ENCODE data around the gene GUCY2C. TPM values are rescaled to one million over a fixed set of nuclear protein-coding genes. Genes with fewer than 3 reads are reported as not detected.
A peak's percentile ranks its signal among the peaks of the same experiment; 100 is the strongest.
"Not testable (repeated sequence)": the region's sequence is repeated elsewhere in the genome, so short reads cannot be mapped to it uniquely, and the experiment has no call there.

GUCY2C gene
- total RNA-seq (2014; rRNA removed; shearing (Covaris generic); ENCODE audit: low replicate concordance) = not detected in 2 replicates

DNA sequence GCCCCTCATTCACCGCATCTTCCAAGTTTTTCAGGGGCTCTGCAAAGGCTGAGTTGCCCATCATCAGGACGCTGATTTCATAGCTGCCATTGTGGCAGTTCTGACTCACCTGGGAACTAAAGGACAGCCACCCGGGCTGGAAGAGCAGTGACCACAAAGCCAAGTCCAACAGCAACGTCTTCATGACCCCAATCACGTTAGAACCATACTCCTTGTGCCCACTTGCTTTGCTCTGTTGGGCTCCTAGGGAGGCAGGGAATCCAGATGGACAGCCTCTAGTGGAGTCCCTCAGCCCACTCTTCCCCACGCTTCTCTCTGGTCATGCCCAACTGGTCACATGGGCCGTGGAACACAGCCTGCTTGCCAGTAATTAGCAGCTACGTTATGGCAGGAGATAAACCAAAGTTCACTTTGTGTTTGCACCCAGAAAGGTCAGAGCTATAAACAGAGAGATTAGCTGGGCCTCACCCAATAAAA is at the start of gene GUCY2C:
TSS of gene GUCY2C (minus strand) at position 335 of the 477 bp plus-strand sequence. CDS start at position 184, 151 bp downstream.
- DNase-seq (ENCODE audit: low read depth) = no peak
- in situ Hi-C loops (cut with HindIII; ENCODE audit: low pct_unique_long_range_greater_than_20kb, low sequenced_read_pairs) = no loop called here

- no peak for DNase-seq (ENCODE audit: low read depth)
- in situ Hi-C loops (cut with HindIII; ENCODE audit: low pct_unique_long_range_greater_than_20kb, low sequenced_read_pairs) = no loop called here
These were observed 46.7 kb upstream of the GUCY2C start for GRCh38 chr12:14743061-14743460.

DNA sequence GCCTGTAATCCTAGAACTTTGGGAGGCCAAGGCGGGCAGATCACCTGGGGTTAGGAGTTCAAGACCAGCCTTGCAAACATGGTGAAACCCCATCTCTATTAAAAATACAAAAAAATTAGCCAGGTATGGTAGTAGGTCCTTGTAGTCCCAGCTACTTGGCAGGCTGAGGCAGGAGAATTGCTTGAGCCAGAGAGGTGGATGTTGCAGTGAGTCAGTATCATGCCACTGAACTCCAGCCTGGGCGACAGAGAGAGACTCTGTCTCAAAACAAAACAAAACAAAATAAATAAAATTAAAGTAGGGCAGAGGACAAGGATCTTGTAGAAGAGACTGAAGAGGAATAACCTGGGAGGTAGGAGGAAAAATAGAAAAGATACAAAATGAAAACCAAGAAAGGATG is 45.5 kb upstream of the GUCY2C start:
- in situ Hi-C loops (cut with HindIII; ENCODE audit: low pct_unique_long_range_greater_than_20kb, low sequenced_read_pairs) = no loop called here
- no peak for DNase-seq (ENCODE audit: low read depth)

- in situ Hi-C loops (cut with HindIII; ENCODE audit: low pct_unique_long_range_greater_than_20kb, low sequenced_read_pairs) = no loop called here
- DNase-seq (ENCODE audit: low read depth) = peak; percentile 10
These were observed 44.8 kb upstream of the GUCY2C start for GRCh38 chr12:14741153-14741552.

GRCh38 chr12:14736441-14736840 is 40.0 kb upstream of the GUCY2C start:
- DNase-seq (ENCODE audit: low read depth); in situ Hi-C loops (cut with HindIII; ENCODE audit: low pct_unique_long_range_greater_than_20kb, low sequenced_read_pairs): not testable (repeated sequence)

DNA sequence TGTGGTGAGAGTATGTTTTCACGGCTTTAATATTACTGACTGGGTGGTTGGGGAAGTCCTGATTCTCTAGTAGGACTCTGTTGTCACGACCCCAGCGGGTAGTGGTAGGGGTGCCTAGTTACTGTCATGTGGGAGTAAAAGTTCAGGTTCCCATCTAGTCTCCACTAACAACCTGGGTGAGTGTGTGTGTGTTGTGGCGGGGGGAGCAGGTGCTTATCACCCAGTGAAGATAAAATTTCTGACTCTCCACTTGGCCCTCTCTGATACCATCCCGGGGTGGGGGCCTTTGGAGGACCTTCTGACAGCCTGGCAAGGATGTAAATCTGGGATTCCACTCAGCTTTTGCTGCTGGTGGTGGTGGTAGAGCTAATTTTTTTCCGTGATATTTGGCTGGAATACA is 35.4 kb upstream of the GUCY2C start:
- in situ Hi-C loops (cut with HindIII; ENCODE audit: low pct_unique_long_range_greater_than_20kb, low sequenced_read_pairs) = no loop called here
- DNase-seq (ENCODE audit: low read depth) = no peak

- no peak for DNase-seq (ENCODE audit: low read depth)
- in situ Hi-C loops (cut with HindIII; ENCODE audit: low pct_unique_long_range_greater_than_20kb, low sequenced_read_pairs) = no loop called here
These were observed 33.2 kb upstream of the GUCY2C start for GRCh38 chr12:14729586-14729985.

DNA sequence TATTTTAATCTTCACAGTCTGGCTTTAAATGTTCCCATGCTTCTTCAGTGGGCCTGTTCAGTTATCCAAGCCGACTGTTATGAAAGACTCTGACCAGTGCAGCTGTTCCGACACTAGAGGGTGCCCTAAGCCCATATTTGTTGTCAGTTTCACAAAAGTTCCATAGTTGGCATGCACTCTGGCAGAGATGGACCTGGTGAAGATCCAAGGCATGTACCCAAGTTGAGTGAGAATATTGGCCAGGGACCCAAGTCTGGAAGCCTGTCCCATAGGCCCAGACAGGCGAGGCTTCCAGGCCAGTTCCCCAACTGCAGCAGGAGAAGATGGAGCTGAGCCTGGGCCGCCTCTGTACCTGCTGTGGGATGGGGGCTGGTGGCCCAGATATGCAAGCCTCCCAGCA is 27.4 kb upstream of the GUCY2C start:
- DNase-seq (ENCODE audit: low read depth) = no peak
- in situ Hi-C loops (cut with HindIII; ENCODE audit: low pct_unique_long_range_greater_than_20kb, low sequenced_read_pairs) = no loop called here

GRCh38 chr12:14716848-14717444 is 20.5 kb upstream of the GUCY2C start:
- no peak for DNase-seq (ENCODE audit: low read depth)
- in situ Hi-C loops (cut with HindIII; ENCODE audit: low pct_unique_long_range_greater_than_20kb, low sequenced_read_pairs) = no loop called here

- in situ Hi-C loops (cut with HindIII; ENCODE audit: low pct_unique_long_range_greater_than_20kb, low sequenced_read_pairs) = no loop called here
These were observed 18.0 kb upstream of the GUCY2C start for GRCh38 chr12:14714437-14714836.

DNA sequence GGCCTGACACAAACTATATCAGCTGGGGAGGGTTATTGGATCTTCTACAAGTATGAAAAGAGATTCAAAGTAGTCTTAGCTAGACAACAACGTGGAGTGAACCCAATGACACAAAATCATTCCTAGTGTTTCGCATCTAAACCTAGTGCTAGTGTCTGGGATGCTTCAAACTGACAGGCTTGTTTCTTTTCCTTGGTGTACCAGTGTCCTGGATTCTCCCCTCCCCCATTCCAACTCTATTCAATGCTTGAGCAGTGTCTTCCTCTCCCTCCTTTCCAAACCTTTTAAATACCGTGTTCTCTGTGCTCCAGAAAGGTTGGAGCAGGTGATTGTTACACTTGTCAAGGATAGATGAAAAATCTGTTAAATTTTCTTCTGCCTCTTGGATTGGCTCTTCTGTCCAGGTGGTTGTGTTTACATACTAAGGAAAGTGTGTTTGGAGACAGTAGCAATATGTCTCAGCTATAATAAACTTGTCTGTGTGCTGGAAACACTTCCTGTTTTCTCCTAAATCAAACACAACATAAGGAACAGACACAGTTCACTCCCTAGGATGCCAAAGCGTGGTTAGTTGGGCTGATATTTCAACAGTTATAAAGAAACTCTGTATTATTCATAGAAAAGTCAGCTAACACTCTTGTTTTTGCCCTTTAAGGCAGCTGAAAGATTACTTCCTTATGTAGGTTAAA is 14.4 kb upstream of the GUCY2C start:
- DNase-seq (ENCODE audit: low read depth) = no peak
- in situ Hi-C loops (cut with HindIII; ENCODE audit: low pct_unique_long_range_greater_than_20kb, low sequenced_read_pairs) = no loop called here

More at GRCh38 chr12:14714437-14714836, 18.0 kb upstream of the GUCY2C start:
- DNase-seq (ENCODE audit: low read depth) = no peak

GRCh38 chr12:14701809-14702568 is 5.6 kb upstream of the GUCY2C start:
- DNase-seq (ENCODE audit: low read depth) = no peak
- in situ Hi-C loops (cut with HindIII; ENCODE audit: low pct_unique_long_range_greater_than_20kb, low sequenced_read_pairs) = no loop called here

DNA sequence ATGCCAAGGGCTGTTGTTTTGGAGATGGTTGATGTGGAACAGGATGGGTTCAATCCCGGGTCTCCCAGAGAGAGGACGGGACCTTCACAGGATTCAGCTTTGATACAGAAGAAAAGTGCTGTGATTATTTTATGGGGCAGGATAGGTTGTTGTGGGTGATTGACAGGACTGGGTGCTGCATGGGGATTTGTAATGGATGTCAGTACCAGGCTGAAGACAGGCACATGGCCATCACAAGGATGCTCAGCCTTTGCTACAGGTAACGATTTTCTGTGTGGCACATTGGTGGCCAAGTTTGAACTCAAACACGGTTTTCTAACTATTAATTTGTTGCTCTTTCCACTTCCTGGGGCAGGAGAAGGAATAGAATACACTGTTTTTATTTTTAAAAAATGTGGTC is 4.5 kb upstream of the GUCY2C start:
- DNase-seq (ENCODE audit: low read depth) = no peak
- in situ Hi-C loops (cut with HindIII; ENCODE audit: low pct_unique_long_range_greater_than_20kb, low sequenced_read_pairs) = no loop called here

DNA sequence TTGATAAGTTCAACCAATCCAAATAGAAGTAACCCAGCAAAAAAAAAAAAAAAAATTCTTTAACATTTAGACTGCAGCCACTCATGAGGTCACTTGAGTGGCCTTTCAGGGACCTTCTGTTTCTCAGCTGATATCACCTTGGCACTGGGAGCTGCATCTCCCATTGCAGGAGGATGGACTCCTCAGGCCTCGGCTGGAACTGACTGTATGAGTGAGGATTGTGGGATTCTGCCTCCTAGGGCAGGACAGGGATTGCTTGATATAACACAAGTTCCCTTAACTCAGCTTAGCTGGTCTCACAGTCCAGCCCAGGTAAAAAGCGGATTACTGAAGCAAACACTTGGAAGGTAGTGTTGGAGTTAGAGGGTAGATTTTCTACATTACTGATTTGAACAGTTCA is 3.5 kb upstream of the GUCY2C start:
- DNase-seq (ENCODE audit: low read depth) = no peak
- in situ Hi-C loops (cut with HindIII; ENCODE audit: low pct_unique_long_range_greater_than_20kb, low sequenced_read_pairs) = no loop called here

- in situ Hi-C loops (cut with HindIII; ENCODE audit: low pct_unique_long_range_greater_than_20kb, low sequenced_read_pairs) = no loop called here
- no peak for DNase-seq (ENCODE audit: low read depth)
These were observed 2.2 kb upstream of the GUCY2C start for GRCh38 chr12:14698555-14698954.

GRCh38 chr12:14695715-14696141 is 671 bp downstream of the GUCY2C start:
- in situ Hi-C loops (cut with HindIII; ENCODE audit: low pct_unique_long_range_greater_than_20kb, low sequenced_read_pairs) = no loop called here
- DNase-seq (ENCODE audit: low read depth) = no peak

DNA sequence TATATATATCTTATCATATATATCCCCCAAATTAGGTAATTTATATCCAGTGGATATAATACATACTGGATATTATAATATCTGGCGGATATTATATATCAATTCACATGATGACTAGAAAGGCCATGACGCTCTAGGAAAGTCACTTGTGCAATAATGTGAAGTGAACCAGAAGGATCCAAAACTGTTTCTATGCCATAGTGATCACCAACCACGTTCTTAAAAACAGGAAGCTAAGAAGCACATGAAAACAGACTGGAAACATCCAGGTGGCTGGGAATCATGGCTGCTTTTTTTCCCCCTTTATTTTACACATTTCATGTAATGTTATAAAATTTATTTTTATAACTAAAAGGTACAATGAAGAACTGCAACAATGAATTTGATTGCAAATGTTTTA is 1.4 kb downstream of the GUCY2C start:
- DNase-seq (ENCODE audit: low read depth) = no peak
- in situ Hi-C loops (cut with HindIII; ENCODE audit: low pct_unique_long_range_greater_than_20kb, low sequenced_read_pairs) = no loop called here

DNA sequence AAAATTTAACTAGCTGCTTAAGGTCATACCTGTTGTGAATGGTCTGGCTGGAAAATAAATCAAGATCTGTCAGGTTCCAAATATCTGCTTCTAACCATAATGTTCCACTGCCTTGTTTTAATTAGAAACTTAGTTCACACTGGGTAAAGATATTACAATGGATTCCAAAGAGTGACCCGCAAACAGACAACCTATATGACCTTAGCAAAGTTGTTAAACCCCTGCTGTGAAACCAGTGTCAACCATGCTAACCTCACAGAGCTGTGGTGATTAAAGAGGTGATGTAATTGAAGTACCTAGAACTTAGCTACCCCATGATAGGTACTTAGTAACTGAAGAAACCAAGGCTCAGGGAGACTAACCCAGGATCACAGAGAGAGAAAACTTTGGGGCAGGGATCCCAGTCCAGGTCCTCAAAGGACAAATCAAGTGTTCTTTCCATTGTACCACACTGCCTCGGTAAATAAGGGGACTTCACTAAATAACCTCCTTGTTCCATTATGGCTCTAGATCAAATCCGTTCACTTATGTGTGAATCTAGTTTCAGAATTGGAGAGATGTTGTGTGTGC is 2.2 kb downstream of the GUCY2C start:
- in situ Hi-C loops (cut with HindIII; ENCODE audit: low pct_unique_long_range_greater_than_20kb, low sequenced_read_pairs) = no loop called here
- DNase-seq (ENCODE audit: low read depth) = no peak

DNA sequence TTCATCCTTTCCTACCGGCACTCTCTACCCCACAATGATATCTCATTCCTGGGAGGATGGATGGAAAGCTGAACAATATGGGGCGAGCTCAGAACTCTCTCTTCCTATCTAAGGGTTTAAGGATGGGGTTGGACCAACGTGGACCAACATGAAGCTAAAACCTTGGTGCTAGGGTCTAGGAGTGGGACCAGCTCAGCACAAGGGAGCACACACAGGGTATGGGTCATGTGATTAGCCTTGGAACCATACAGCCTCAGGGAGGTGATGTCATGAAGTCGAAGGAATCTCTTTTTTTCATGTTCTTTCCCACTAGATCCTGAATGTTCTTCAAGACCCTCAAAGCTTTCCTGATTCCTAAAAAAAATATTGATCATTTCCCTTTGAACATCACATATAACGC is 3.3 kb downstream of the GUCY2C start:
- in situ Hi-C loops (cut with HindIII; ENCODE audit: low pct_unique_long_range_greater_than_20kb, low sequenced_read_pairs) = no loop called here
- no peak for DNase-seq (ENCODE audit: low read depth)

All from Caki2 (cell line).